ENCODE measurements around the gene ANK2.
A peak's percentile ranks its signal among the peaks of the same experiment; 100 is the strongest.
"Not testable (repeated sequence)": the region's sequence is repeated elsewhere in the genome, so short reads cannot be mapped to it uniquely, and the experiment has no call there.

ANK2 gene

GRCh38 chr4:113222471-113222870 is 173.0 kb downstream of the ANK2 start:
- no peak for DNase-seq

- no peak for DNase-seq
These were observed 173.5 kb downstream of the ANK2 start for GRCh38 chr4:113223001-113223400.

DNA sequence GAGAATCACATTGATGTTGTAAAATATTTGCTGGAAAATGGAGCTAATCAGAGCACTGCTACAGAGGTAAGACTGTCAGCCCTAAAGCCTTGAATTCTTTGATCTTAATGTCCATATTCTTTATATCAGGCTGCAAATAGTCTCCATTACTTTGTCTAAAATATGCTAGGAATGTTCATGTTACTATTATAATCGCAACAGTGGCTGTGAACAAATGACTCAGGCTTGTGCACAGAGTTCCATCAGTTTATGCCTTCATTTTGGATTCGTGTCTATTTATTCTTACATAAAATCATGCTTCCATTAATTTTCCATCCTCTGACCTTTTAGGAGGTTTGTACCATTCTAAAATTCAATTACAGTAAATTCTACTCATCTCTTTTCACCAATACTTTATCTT is 182.7 kb downstream of the ANK2 start:
- DNase-seq, result no peak

- no peak for DNase-seq
These were observed 187.5 kb downstream of the ANK2 start for GRCh38 chr4:113236916-113237315.

GRCh38 chr4:113243312-113243711 is 193.9 kb downstream of the ANK2 start:
- no peak for DNase-seq

- not testable (repeated sequence) for DNase-seq
These were observed 195.3 kb downstream of the ANK2 start for GRCh38 chr4:113244747-113245146.

DNA sequence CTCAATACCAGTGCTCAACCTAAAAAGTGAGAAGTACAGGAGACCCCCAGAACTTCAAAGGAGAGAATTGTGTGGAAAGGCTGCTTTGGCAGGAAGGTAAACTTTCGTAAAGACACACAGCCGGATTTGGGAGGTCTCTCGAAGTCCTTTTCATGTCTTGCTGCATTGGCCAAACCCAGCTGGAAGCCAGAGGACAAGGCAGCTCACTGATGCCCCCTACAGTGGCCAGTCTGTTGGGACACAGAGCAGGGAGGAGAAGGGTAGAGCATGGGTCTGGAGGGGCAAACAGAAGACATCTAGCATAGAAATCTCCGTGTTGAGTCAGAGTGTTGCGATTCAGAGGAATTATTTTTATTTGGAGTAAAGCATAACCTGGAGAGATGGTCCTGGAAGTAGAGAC is 198.9 kb downstream of the ANK2 start:
- DNase-seq, result no peak

GRCh38 chr4:113255628-113256027 is 206.2 kb downstream of the ANK2 start:
- no peak for DNase-seq

- DNase-seq, result peak; percentile 8
These were observed 207.5 kb downstream of the ANK2 start for GRCh38 chr4:113256946-113257345.

- no peak for DNase-seq
These were observed 211.2 kb downstream of the ANK2 start for GRCh38 chr4:113260688-113261087.

- no peak for DNase-seq
These were observed 213.8 kb downstream of the ANK2 start for GRCh38 chr4:113263274-113263673.

DNA sequence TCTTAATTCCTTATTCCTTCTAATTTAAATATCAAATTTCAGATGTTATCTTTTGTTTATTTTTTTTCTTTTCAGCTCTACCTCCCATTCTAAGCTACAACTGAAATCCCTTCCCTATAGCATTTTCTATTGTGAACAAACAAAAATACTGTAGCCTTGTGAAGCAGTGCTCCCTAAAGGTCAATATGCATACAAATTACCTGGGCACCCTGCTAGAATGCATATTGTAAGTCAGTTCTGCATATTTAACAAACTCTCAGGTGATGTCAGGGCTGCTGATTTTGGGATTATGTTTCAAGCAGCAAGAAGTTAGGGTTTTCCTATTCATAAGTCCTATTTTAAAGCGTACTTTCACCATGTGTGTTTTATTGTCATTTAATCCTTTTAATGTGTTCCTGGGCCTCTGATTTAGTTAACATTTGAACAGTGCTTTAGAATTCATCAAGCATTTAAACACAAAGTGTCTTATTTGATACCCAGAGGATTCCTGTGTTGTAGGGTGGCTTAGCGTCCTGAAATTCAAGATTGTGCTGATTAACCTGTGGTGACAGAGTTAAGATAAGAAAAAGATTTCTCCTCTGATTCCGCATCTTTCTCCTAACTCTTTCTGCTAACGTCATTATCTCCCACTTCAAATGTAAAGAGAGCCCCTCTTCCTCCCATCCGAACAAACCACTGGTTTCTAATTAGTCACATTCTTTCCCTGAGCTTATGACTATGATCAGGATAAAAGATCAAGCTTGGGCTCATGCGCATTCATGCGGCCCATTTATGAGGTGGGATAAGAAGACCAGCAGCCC is 221.3 kb downstream of the ANK2 start:
- no peak for DNase-seq

- no peak for DNase-seq
These were observed 223.1 kb downstream of the ANK2 start for GRCh38 chr4:113272523-113272922.

DNA sequence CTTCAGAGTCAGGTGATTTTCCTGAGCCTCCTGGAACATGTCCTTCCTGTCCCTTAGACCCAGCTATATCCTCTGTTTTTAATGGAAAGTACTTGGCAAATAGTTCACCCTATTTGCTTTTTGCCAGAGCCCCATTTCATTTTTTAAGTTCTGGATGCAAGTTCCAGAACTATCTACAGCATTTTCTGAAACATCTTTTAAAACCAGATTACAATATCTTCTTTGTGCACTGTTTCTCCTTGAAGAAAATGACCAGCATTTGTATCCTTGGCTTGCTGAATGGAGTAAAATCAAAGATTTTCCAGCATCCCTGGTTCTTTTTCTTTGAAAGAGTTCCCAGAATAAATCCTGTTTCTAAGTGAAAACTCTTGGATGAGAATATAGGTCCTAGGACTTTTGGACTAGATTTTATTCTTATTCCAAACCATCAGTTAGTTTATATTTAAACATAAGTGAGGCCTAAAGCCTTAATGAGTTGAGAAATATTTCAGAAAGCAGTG is 224.3 kb downstream of the ANK2 start:
- no peak for DNase-seq

DNA sequence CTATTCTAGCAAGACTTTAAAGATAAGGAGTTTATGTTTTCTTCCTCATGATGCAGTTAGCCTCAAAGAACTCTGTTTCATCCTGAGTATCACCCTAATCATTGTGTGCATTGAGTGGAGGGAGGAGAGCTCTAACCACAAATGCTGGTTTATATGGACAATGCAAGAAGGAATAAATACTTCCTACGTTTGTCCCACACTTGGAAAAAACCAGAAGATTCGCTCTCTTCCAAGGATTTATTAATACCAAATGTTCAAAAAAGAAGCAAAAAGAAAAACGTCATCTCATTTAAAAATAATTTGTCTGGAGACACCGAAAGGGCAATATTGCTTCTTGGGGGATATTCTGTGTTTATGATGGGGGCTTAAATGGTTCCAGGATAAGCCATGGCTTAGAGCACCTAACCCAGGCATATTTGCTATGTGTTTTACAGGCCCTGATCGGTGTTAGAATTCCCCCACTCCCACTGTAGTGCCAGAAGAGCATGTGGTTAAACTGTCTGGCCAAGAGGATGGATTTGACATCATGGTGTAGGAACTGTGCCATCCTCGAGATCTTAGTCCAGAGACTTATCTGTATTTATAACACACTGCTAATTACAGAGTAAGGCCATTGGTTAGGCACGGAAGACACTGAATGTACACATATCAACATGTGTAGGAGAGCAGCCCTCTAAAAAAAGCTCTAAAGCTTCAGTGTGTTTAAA is 227.2 kb downstream of the ANK2 start:
- DNase-seq, result no peak

GRCh38 chr4:113278324-113278934 is 229.0 kb downstream of the ANK2 start:
- DNase-seq, result peak; percentile 54

GRCh38 chr4:113285501-113285900 is 236.0 kb downstream of the ANK2 start:
- DNase-seq, result no peak

- DNase-seq, result no peak
These were observed 238.8 kb downstream of the ANK2 start for GRCh38 chr4:113288257-113288656.

- DNase-seq, result no peak
These were observed 239.2 kb downstream of the ANK2 start for GRCh38 chr4:113288696-113289095.

DNA sequence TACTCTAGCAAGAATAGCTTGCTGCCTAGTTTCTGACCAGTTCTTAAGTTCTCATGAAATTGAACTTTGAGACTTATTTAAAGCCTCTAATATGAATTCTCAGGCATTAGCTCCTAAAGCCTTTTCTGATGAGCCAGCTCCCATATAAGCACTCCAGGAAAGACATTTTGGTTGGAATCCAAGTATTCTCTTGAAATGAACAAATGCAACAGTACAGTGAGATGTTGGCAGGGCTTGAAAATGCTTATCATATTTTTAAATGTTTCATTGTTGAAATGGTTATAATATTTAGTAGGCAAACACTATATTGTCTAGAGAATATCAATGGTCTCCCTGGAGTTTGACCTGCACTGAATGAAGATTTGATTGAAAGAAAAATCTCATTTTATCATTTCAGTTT is 240.3 kb downstream of the ANK2 start:
- DNase-seq, result no peak

DNA sequence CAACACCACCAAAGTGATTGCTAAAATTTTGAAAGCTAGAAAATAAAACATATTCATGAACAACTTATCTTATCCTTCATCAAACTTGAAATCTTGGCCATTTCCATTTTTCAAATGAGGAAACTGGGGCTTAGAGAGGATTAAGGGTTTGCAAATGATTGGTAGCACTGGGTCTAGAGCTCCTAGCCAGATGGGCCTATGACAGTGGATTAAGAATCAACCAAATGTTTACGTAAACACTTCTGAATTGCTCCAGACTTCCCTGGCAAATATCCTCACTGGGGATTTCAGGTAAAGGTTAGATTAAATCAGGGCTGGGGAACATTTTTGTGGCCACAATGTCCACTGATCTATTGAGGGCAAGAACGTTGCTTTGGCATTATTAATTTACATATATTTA is 241.2 kb downstream of the ANK2 start:
- no peak for DNase-seq

DNA sequence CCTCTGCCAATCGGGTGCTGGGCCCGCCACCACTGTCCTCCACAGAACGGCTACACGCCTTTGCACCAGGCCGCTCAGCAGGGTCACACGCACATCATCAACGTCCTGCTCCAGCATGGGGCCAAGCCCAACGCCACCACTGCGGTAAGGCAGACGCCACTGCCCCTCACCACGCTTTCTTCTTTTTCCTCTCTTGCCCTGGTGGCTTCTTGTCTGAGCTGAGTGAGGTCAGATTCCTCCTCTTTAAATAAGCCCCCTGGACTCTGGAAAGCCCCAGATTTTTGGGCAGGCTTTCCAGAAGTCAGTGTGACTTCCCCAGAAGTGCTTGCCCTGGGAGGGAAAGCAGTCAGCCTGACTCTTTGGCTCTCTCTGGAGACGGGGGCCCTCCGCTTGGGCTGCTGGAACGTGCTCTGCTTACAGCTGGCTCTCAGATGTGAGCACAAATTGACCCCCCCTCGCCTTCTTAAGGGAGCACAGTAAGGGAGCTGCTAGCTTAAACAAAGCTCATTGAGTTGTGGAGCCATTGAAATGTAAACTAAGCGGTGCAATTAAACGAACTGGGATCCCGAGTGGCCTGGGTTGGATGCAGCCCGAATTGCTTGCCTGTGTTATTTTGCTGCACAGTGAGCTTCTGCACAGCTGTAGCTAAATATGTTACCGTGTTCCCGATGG is 243.1 kb downstream of the ANK2 start:
- peak; percentile 93 for DNase-seq

DNA sequence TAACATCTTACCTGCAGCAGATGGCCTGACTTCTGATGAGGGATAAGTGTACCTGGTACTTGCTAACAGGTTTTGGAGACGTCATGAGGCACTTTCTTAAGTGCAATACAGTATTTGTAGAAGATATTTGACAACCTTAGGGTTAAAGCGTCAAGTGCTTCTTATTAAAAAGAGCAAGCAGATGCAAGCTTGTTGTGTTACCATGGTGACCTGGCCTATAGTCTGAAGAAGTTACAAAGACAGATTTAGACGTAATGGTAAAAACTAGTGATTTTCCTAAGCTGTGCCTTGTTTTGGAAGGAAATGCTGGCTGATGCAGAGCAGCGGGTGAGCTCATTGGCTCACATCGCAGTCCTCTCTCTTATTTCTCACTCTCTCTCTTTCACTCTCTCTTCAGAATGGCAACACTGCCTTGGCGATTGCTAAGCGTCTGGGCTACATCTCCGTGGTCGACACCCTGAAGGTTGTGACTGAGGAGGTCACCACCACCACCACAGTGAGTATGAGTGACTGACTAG is 243.6 kb downstream of the ANK2 start:
- DNase-seq, result no peak

All from NCI-H2171 treated with DMSO at 0.1 percent for 48 hours (cell line).